H1 (cell line): ENCODE measurements around the gene CRHR1.

Source experiments
- CREB1 ChIP-seq: IDR thresholded peaks from 2 replicates; pipeline ENCODE4 v1.6.1; 2012; ENCODE audit warnings: inconsistent platforms
- EZH2 ChIP-seq: fragments of 200-600 bp; sonication (generic); IDR thresholded peaks from 2 replicates; pipeline ENCODE4 v1.7.1; 2012; ENCODE audit warnings: low read depth, mild to moderate bottlenecking, moderate library complexity, low read length, inconsistent platforms; ENCODE audit not compliant: severe bottlenecking
- GABPA ChIP-seq: IDR thresholded peaks from 2 replicates; pipeline ENCODE4 v1.6.1; 2011; ENCODE audit warnings: mild to moderate bottlenecking, low read length, moderate library complexity, borderline replicate concordance; ENCODE audit not compliant: insufficient read depth
- POLR2A ChIP-seq, 2 experiments: IDR thresholded peaks; 1 replicate in 1 of 2; 2 replicates in 1 of 2; pipeline ENCODE4 v1.6.1; 2011; ENCODE audit warnings: low read depth in 2 of 2, low read length in 2 of 2, mild to moderate bottlenecking in 2 of 2; ENCODE audit errors: control extremely low read depth in 1 of 2
- RXRA ChIP-seq: IDR thresholded peaks from 2 replicates; pipeline ENCODE4 v1.6.1; 2011; ENCODE audit warnings: low read depth, mild to moderate bottlenecking, low read length, moderate library complexity; ENCODE audit not compliant: insufficient read depth
- TAF1 ChIP-seq: IDR thresholded peaks from 2 replicates; pipeline ENCODE4 v1.6.1; 2011; ENCODE audit warnings: mild to moderate bottlenecking, low read depth, low read length

DNA sequence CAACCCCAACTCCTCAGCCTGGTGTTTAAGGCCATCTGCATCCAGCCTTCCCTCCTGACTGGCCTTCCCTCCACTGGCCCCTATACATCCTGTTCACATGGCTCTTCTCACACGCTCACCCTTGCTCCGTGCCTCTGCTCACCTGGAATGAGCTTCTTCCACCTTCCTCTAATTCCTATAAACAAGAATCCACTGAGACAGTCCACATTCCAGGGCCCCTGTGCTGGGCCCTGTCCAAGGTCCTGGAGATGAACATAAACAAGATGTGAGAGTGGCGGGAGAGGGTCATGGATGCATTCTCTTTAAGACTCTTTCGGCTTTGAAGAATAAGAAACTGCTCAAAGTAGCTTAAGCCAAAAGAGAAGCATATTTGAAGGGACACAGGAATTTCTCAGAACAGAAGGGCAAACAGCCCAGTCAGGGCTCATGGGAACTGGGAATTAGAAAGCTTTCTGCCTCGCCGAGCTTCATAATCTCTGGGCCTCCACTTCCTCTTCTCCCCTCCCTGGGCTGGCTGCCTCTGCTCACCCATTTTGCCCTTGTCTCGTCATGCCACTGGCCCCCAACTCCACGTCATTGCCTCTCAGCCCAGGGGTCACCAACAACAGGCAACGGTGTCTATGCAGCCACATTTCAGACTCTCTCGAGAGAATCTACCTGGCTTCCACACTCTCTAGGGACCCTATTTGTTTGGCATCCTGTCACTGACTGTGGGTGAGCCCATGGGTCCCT, 74.0 kb downstream of the CRHR1 start:
- TF ChIP-seq GABPA (no peak), TAF1 (no peak), CREB1 (no peak), RXRA (no peak), EZH2 (no peak), POLR2A (IDR thresholded peaks at IDR 0.05; ENCODE audit: control extremely low read depth in 1 of 2, low read depth in 2 of 2, low read length in 2 of 2) (no peak)
